OCI-LY7 (cell line): ENCODE results near the gene SRSF5. TPM values are rescaled to one million over a fixed set of nuclear protein-coding genes. Genes with fewer than 3 reads are reported as not detected.

ENCODE experiments used
- BruUV-seq: library from RNA; stranded (reverse); fragments of 400-500 nt; replicated peaks from 2 replicates; lab custom pipeline; 2021; lab: Mats Ljungman, UMichigan
- CTCF ChIA-PET: fragments of 300-600 bp; sonication (Branson Sonifier 250); formaldehyde crosslinking; loops from one replicate; lab custom pipeline; 2022; ENCODE audit warnings: antibody characterized with exemption; ENCODE audit not compliant: unreplicated experiment; lab: Charles Lee
- POLR2A ChIA-PET: fragments of 300-600 bp; sonication (Branson Sonifier 250); formaldehyde crosslinking; loops from one replicate; lab custom pipeline; 2022; ENCODE audit warnings: antibody characterized with exemption; lab: Charles Lee
- DNase-seq: peaks from one replicate; pipeline ENCODE4 v3.0.0-alpha.2; 2015; ENCODE audit warnings: low spot score
- H2AFZ ChIP-seq: fragments of 200-600 bp; sonication (generic), shearing (Covaris generic); 2 replicates; pipeline ENCODE4 v1.6.1; 2014; ENCODE audit warnings: mild to moderate bottlenecking, antibody characterized with exemption, low read length, moderate library complexity
- H3K27ac ChIP-seq: fragments of 200-600 bp; sonication (generic); 2 replicates; pipeline ENCODE4 v1.5.1; 2014; ENCODE audit warnings: mixed run types, low read depth, mild to moderate bottlenecking, moderate library complexity, low read length, inconsistent platforms; ENCODE audit not compliant: poor library complexity, severe bottlenecking
- H3K36me3 ChIP-seq: fragments of 200-600 bp; sonication (generic); 2 replicates; pipeline ENCODE4 v1.6.1; 2014; ENCODE audit warnings: mild to moderate bottlenecking, antibody characterized with exemption, low read length, moderate library complexity, mixed read lengths; ENCODE audit not compliant: insufficient read depth
- H3K4me1 ChIP-seq: fragments of 200-600 bp; sonication (generic); 2 replicates; pipeline ENCODE4 v1.5.1; 2014; ENCODE audit warnings: mild to moderate bottlenecking, low read length; ENCODE audit not compliant: insufficient read depth, poor library complexity, severe bottlenecking
- H3K4me2 ChIP-seq: fragments of 200-600 bp; sonication (generic); 2 replicates; pipeline ENCODE4 v1.6.1; 2014; ENCODE audit warnings: mild to moderate bottlenecking, low read length
- H3K4me3 ChIP-seq: fragments of 200-600 bp; sonication (generic); 2 replicates; pipeline ENCODE4 v1.5.1; 2014; ENCODE audit warnings: mild to moderate bottlenecking, low read depth, low read length; ENCODE audit not compliant: poor library complexity, severe bottlenecking
- H3K79me2 ChIP-seq: fragments of 200-600 bp; sonication (generic); 2 replicates; pipeline ENCODE4 v1.6.1; 2016; ENCODE audit warnings: low read depth, mild to moderate bottlenecking, low read length, moderate library complexity, mixed read lengths; ENCODE audit not compliant: insufficient read depth
- H3K9me2 ChIP-seq: fragments of 200-600 bp; sonication (generic); 2 replicates; pipeline ENCODE4 v1.6.1; 2016; ENCODE audit warnings: mild to moderate bottlenecking, low read length, mixed read lengths; ENCODE audit not compliant: insufficient read depth
- H3K9me3 ChIP-seq: fragments of 200-600 bp; sonication (generic); 2 replicates; pipeline ENCODE4 v1.6.1; 2014; ENCODE audit warnings: mild to moderate bottlenecking, mixed run types, low read length, mixed read lengths
- H4K20me1 ChIP-seq: fragments of 200-600 bp; sonication (generic); 2 replicates; pipeline ENCODE4 v1.6.1; 2014; ENCODE audit warnings: mild to moderate bottlenecking, antibody characterized with exemption, low read length, moderate library complexity, mixed read lengths; ENCODE audit not compliant: insufficient read depth
- CTCF ChIP-seq: fragments of 200-600 bp; sonication (generic); conservative IDR thresholded peaks from 2 replicates; pipeline ENCODE4 v1.5.1; 2014; ENCODE audit warnings: mild to moderate bottlenecking, antibody characterized with exemption, low read length, moderate library complexity, mixed read lengths
- EZH2phosphoT487 ChIP-seq: fragments of 200-600 bp; sonication (generic); IDR thresholded peaks from 2 replicates; pipeline ENCODE4 v1.6.1; 2018; ENCODE audit warnings: low read depth, borderline replicate concordance, mild to moderate bottlenecking, mixed run types, antibody characterized with exemption, low read length, moderate library complexity, mixed read lengths
- intact Hi-C: fragments of 100-400 bp; cut with micrococcal nuclease; formaldehyde crosslinking; loops from one replicate; pipeline ENCODE4 v1.10.0; 2022; ENCODE audit not compliant: unreplicated experiment
- total RNA-seq, 2 experiments: library from RNA; depleted of rRNA in 1 of 2; stranded (reverse); fragments of >200 nt in 1 of 2; shearing (Covaris generic) in 1 of 2; gene quantifications; 2 replicates each; pipeline ENCODE4 v1.2.3, GENCODE V29; 2014 to 2022

SRSF5 gene
- total RNA-seq, 2 experiments from 2014 or later: 341 to 474 TPM

- DNase-seq: no peak
- H3K79me2 ChIP-seq: no peaks in the 10 kb centered on the region
- no peak for TF ChIP-seq CTCF
- no peak for TF ChIP-seq EZH2phosphoT487
- ChIA-PET CTCF (no interaction called here), POLR2A (interaction anchor here (0.5 to 0.6 kb wide), 2 partner anchors 13 to 50 kb away, joined by 3 to 4 read pairs; no protein-coding TSS in a partner anchor)
- intact Hi-C loops: no loop called here
- no peaks in the 10 kb centered on the region for H3K36me3 ChIP-seq
- no peak within 1 kb of the TSS for H3K27ac ChIP-seq
- H3K4me1 ChIP-seq: no peaks in the 10 kb centered on the region
- BruUV-seq: no TSS peak
- no peaks in the 10 kb centered on the region for H3K9me3 ChIP-seq
- H3K4me3 ChIP-seq: no peak within 1 kb of the TSS
- H3K4me2 ChIP-seq: no peak within 1 kb of the TSS
- no peak within 1 kb of the TSS for H2AFZ ChIP-seq
- H3K9me2 ChIP-seq: no peaks in the 10 kb centered on the region
- H4K20me1 ChIP-seq: no peaks in the 10 kb centered on the region
These were observed 30.0 kb downstream of the SRSF5 start, which contains the start of gene SLC10A1 for GRCh38 chr14:69796797-69797500. Gene SLC10A1 (minus strand): TSS chr14:69797241. CDS start chr14:69797155, 86 bp downstream.

- ChIA-PET POLR2A (interaction anchor here (0.5 to 0.6 kb wide), 2 partner anchors 12 to 50 kb away, joined by 3 to 4 read pairs; no protein-coding TSS in a partner anchor), CTCF (no interaction called here)
- no peaks in the 10 kb centered on the region for H3K9me2 ChIP-seq
- BruUV-seq: no TSS peak
- no peak for TF ChIP-seq EZH2phosphoT487
- TF ChIP-seq CTCF: no peak
- H4K20me1 ChIP-seq: no peaks in the 10 kb centered on the region
- H3K27ac ChIP-seq: no peak overlapping the region
- H2AFZ ChIP-seq: no peak overlapping the region
- H3K4me3 ChIP-seq: no peak overlapping the region
- H3K79me2 ChIP-seq: no peaks in the 10 kb centered on the region
- DNase-seq: no peak
- H3K4me1 ChIP-seq: no peaks in the 10 kb centered on the region
- H3K36me3 ChIP-seq: no peaks in the 10 kb centered on the region
- no peak overlapping the region for H3K4me2 ChIP-seq
- intact Hi-C loops: no loop called here
- no peaks in the 10 kb centered on the region for H3K9me3 ChIP-seq
These were observed 30.8 kb downstream of the SRSF5 start for GRCh38 chr14:69797573-69798338.
